Testis (tissue), 2 donors: Measurements from ENCODE around the gene ELOVL7.

Experiments
- CTCF ChIP-seq, 3 experiments: fragments of 450-650 bp in 2 of 3; fragments of 200-600 bp in 1 of 3; sonication (generic) in 1 of 3; IDR thresholded peaks; one replicate each; pipeline ENCODE4 v1.5.1; 2016 to 2019; ENCODE audit warnings: antibody characterized with exemption in 3 of 3, mild to moderate bottlenecking in 2 of 3, moderate library complexity in 1 of 3
- POLR2A ChIP-seq: fragments of 450-650 bp; IDR thresholded peaks from one replicate; pipeline ENCODE4 v1.6.1; 2017; ENCODE audit warnings: antibody characterized with exemption, mild to moderate bottlenecking, moderate library complexity

DNA sequence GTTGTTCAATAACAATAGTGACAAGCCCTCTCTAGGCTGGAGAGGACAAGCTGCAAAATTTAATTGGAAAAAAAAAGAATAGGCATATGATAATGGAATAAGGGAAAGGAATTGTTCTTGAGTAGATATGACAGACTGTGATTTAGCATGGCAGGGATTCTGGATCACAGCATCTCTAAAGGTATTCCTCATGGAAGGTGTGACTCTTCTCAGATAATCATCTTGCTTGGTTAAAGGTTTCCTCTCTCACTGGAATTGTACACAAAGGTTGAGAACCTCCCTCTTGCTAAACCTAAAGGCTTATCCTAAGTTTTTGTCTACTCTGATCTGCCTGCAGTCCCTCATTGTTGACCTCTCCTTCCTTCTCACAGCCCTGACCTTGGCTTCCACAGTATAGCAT lies 31.6 kb downstream of the ELOVL7 start:
- TF ChIP-seq CTCF (IDR thresholded peaks at IDR 0.05) (no peak), POLR2A (no peak)
